ENCODE measurements around the gene SVIL.

DNA sequence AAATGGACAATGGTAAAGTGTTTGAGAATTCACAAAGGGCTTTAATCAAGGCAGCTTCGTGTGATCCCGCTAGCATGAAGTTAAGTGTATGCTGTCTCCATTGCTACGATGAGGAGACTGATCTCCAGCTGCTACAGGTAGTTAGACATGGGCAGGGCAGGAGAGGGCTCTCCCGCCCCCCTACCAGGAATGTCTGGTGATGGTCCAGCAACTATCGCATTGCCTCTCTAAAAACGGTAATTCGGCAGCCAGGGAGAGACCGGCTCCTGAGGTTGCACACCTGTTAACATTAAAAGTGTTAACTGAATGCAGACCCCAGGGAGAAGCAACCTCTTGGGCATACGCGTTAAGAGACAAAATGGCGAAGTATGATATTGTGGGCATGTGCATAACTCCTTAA, 37.9 kb downstream of the SVIL start:
- TF ChIP-seq EP300 (IDR thresholded peaks at IDR 0.05) (no peak), POLR2AphosphoS5 (IDR thresholded peaks at IDR 0.05) (peak in 1 of 4 donors; percentile 15)
- TF ChIP-seq, protein P1, sequence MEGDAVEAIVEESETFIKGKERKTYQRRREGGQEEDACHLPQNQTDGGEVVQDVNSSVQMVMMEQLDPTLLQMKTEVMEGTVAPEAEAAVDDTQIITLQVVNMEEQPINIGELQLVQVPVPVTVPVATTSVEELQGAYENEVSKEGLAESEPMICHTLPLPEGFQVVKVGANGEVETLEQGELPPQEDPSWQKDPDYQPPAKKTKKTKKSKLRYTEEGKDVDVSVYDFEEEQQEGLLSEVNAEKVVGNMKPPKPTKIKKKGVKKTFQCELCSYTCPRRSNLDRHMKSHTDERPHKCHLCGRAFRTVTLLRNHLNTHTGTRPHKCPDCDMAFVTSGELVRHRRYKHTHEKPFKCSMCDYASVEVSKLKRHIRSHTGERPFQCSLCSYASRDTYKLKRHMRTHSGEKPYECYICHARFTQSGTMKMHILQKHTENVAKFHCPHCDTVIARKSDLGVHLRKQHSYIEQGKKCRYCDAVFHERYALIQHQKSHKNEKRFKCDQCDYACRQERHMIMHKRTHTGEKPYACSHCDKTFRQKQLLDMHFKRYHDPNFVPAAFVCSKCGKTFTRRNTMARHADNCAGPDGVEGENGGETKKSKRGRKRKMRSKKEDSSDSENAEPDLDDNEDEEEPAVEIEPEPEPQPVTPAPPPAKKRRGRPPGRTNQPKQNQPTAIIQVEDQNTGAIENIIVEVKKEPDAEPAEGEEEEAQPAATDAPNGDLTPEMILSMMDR (IDR thresholded peaks at IDR 0.05), result no peak
